ENCODE measurements around the gene TRMT112. TPM values are rescaled to one million over a fixed set of nuclear protein-coding genes. Genes with fewer than 3 reads are reported as not detected.
"Not testable (repeated sequence)": the region's sequence is repeated elsewhere in the genome, so short reads cannot be mapped to it uniquely, and the experiment has no call there.

TRMT112 gene
- total and polyA plus RNA-seq, 2 donors from 2014 or later, result 172 to 291 TPM

GRCh38 chr11:64327993-64328392 is 10.6 kb upstream of the TRMT112 start:
- no peak for FAIRE-seq
- Histone ChIP-seq H3K4me3 (ENCODE audit: low read length in 3 of 3) (no peak overlapping the region), H3K4me1 (ENCODE audit: control insufficient read depth in 2 of 3, insufficient read depth in 2 of 3, low read depth in 1 of 3, low read length in 3 of 3) (peaks cover 0 to 10% (median 0%) of the 10 kb centered on the region in 3 donors), H3K9me3 (ENCODE audit: control insufficient read depth in 2 of 3, insufficient read depth in 1 of 3, low read length in 3 of 3) (no peaks in the 10 kb centered on the region), H3K27me3 (ENCODE audit: control insufficient read depth, insufficient read depth, low read length) (no peaks in the 10 kb centered on the region), H3K9ac (ENCODE audit: low read length in 3 of 3) (no peak overlapping the region), H3K36me3 (ENCODE audit: control insufficient read depth in 2 of 3, insufficient read depth in 3 of 3, low read length in 3 of 3) (no peaks in the 10 kb centered on the region), H3K27ac (ENCODE audit: low read depth in 2 of 2, low read length in 2 of 2) (no peak overlapping the region)
- no peak for TF ChIP-seq CTCF (IDR thresholded peaks at IDR 0.05; ENCODE audit: borderline replicate concordance, extremely low read depth, insufficient read depth)
- intact Hi-C loops (cut with DNase I), result no loop called here
- no peak for DNase-seq

- no peak overlapping the region for H3K4me3 ChIP-seq (ENCODE audit: low read length in 3 of 3)
- no peak overlapping the region for H3K27ac ChIP-seq (ENCODE audit: low read depth in 2 of 2, low read length in 2 of 2)
- H3K36me3 ChIP-seq (ENCODE audit: control insufficient read depth in 2 of 3, insufficient read depth in 3 of 3, low read length in 3 of 3), result no peaks in the 10 kb centered on the region
- DNase-seq (no peak), FAIRE-seq (no peak)
- no peak overlapping the region for H3K9ac ChIP-seq (ENCODE audit: low read length in 3 of 3)
- intact Hi-C loops (cut with DNase I), result no loop called here
- H3K27me3 ChIP-seq (ENCODE audit: control insufficient read depth, insufficient read depth, low read length), result no peaks in the 10 kb centered on the region
- no peaks in the 10 kb centered on the region for H3K9me3 ChIP-seq (ENCODE audit: control insufficient read depth in 2 of 3, insufficient read depth in 1 of 3, low read length in 3 of 3)
- peaks cover 0 to 10% (median 0%) of the 10 kb centered on the region in 3 donors for H3K4me1 ChIP-seq (ENCODE audit: control insufficient read depth in 2 of 3, insufficient read depth in 2 of 3, low read depth in 1 of 3, low read length in 3 of 3)
- TF ChIP-seq CTCF (IDR thresholded peaks at IDR 0.05; ENCODE audit: borderline replicate concordance, extremely low read depth, insufficient read depth), result no peak
These were observed 10.0 kb upstream of the TRMT112 start for GRCh38 chr11:64327375-64327774.

- intact Hi-C loops (cut with DNase I), result no loop called here
- Histone ChIP-seq H3K27ac (ENCODE audit: low read depth in 2 of 2, low read length in 2 of 2) (no peak overlapping the region), H3K9me3 (ENCODE audit: control insufficient read depth in 2 of 3, insufficient read depth in 1 of 3, low read length in 3 of 3) (no peaks in the 10 kb centered on the region), H3K4me3 (ENCODE audit: low read length in 3 of 3) (no peak overlapping the region), H3K36me3 (ENCODE audit: control insufficient read depth in 2 of 3, insufficient read depth in 3 of 3, low read length in 3 of 3) (peaks cover 0 to 2% (median 0%) of the 10 kb centered on the region in 3 donors), H3K27me3 (ENCODE audit: control insufficient read depth, insufficient read depth, low read length) (no peaks in the 10 kb centered on the region), H3K9ac (ENCODE audit: low read length in 3 of 3) (no peak overlapping the region), H3K4me1 (ENCODE audit: control insufficient read depth in 2 of 3, insufficient read depth in 2 of 3, low read depth in 1 of 3, low read length in 3 of 3) (peaks cover 0 to 4% (median 0%) of the 10 kb centered on the region in 3 donors)
- FAIRE-seq, result no peak
- TF ChIP-seq CTCF (IDR thresholded peaks at IDR 0.05; ENCODE audit: borderline replicate concordance, extremely low read depth, insufficient read depth), result no peak
- DNase-seq, result no peak
These were observed 7.5 kb upstream of the TRMT112 start for GRCh38 chr11:64324692-64325469.

GRCh38 chr11:64323984-64324383 is 6.6 kb upstream of the TRMT112 start:
- H3K9ac ChIP-seq (ENCODE audit: low read length in 3 of 3); H3K4me3 ChIP-seq (ENCODE audit: low read length in 3 of 3); intact Hi-C loops (cut with DNase I); H3K27ac ChIP-seq (ENCODE audit: low read depth in 2 of 2, low read length in 2 of 2); H3K4me1 ChIP-seq (ENCODE audit: control insufficient read depth in 2 of 3, insufficient read depth in 2 of 3, low read depth in 1 of 3, low read length in 3 of 3); H3K36me3 ChIP-seq (ENCODE audit: control insufficient read depth in 2 of 3, insufficient read depth in 3 of 3, low read length in 3 of 3); DNase-seq; H3K27me3 ChIP-seq (ENCODE audit: control insufficient read depth, insufficient read depth, low read length); H3K9me3 ChIP-seq (ENCODE audit: control insufficient read depth in 2 of 3, insufficient read depth in 1 of 3, low read length in 3 of 3); FAIRE-seq: not testable (repeated sequence)

Measured in kidney (tissue), 14 donors.